Prostate gland (tissue), 2 donors: ENCODE results near the gene RPUSD1. TPM values are rescaled to one million over a fixed set of nuclear protein-coding genes. Genes with fewer than 3 reads are reported as not detected.
"Not testable (repeated sequence)": the region's sequence is repeated elsewhere in the genome, so short reads cannot be mapped to it uniquely, and the experiment has no call there.

Source experiments
- DNase-seq: peaks from one replicate; pipeline ENCODE4 v3.0.0-alpha.2; 2019; ENCODE audit warnings: low spot score
- H3K27ac ChIP-seq, 2 donors: fragments of 200-600 bp; sonication (generic); 2 replicates each; pipeline ENCODE4 v1.5.1; 2017 to 2019
- H3K27me3 ChIP-seq: fragments of 200-600 bp; sonication (generic); replicated peaks from 2 replicates; pipeline ENCODE4 v1.5.1; 2019; ENCODE audit not compliant: insufficient read depth
- H3K36me3 ChIP-seq, 2 donors: fragments of 200-600 bp; sonication (generic); 1 replicate in 1 of 2; 2 replicates in 1 of 2; pipeline versions ENCODE4 v1.5.1 to v1.8.1; 2017 to 2019
- H3K4me1 ChIP-seq: fragments of 200-600 bp; sonication (generic); replicated peaks from 2 replicates; pipeline ENCODE4 v1.5.1; 2019
- H3K4me3 ChIP-seq, 2 donors: fragments of 200-600 bp; sonication (generic); 2 replicates each; pipeline ENCODE4 v1.5.1; 2017 to 2019
- H3K9me3 ChIP-seq: fragments of 200-600 bp; sonication (generic); 2 replicates; pipeline ENCODE4 v1.5.1; 2017
- CTCF ChIP-seq, 4 experiments: fragments of 200-600 bp in 2 of 4; fragments of 450-650 bp in 2 of 4; sonication (generic) in 2 of 4; IDR thresholded peaks; 1 replicate in 3 of 4; 2 replicates in 1 of 4; pipeline ENCODE4 v1.5.1; 2016 to 2019; ENCODE audit warnings: antibody characterized with exemption in 4 of 4, mild to moderate bottlenecking in 2 of 4, moderate library complexity in 2 of 4
- POLR2A ChIP-seq: fragments of 450-650 bp; IDR thresholded peaks from one replicate; pipeline ENCODE4 v1.6.1; 2016; ENCODE audit warnings: antibody characterized with exemption, mild to moderate bottlenecking
- POLR2AphosphoS5 ChIP-seq: sonication (generic); formaldehyde crosslinking; IDR thresholded peaks from one replicate; pipeline ENCODE4 v1.6.1; 2017; ENCODE audit warnings: antibody characterized with exemption
- WGBS: methylation state at CpG from one replicate; pipeline ENCODE4 v1.1.5; 2018; 5-methylcytosine and 5-hydroxymethylcytosine counted together
- intact Hi-C: fragments of 100-400 bp; cut with DNase I; formaldehyde crosslinking; loops from one replicate; pipeline ENCODE4 v1.14.2; 2022
- total RNA-seq, 2 donors: library from RNA; depleted of rRNA; stranded (reverse); fragments of >200 nt; gene quantifications; one replicate each; pipeline ENCODE4 v1.1.0, GENCODE V29; 2016

The RPUSD1 gene
- total RNA-seq, 2 donors from 2014 or later = 22.0 to 32.4 TPM

GRCh38 chr16:760545-761343 lies 27.4 kb downstream of the RPUSD1 start, which contains the start of gene MSLN:
TSS of gene MSLN (plus strand) at chr16:760734. CDS start at chr16:762681, 1,947 bp downstream.
- intact Hi-C loops = no loop called here
- Histone ChIP-seq H3K4me1 (no peaks in the 10 kb centered on the region), H3K36me3 (no peaks in the 10 kb centered on the region), H3K4me3 (no peak within 1 kb of the TSS), H3K9me3 (no peaks in the 10 kb centered on the region), H3K27ac (no peak within 1 kb of the TSS), H3K27me3 (no peaks in the 10 kb centered on the region)
- no peak for TF ChIP-seq POLR2A
- no peak for TF ChIP-seq POLR2AphosphoS5
- no peak for TF ChIP-seq CTCF (IDR thresholded peaks at IDR 0.05)
- no peak for DNase-seq
- 74% methylated on average over 37 of the region's 37 CpGs for WGBS

GRCh38 chr16:760065-760464 lies 28.1 kb downstream of the RPUSD1 start:
- Histone ChIP-seq H3K27ac (no peak overlapping the region), H3K4me1 (no peaks in the 10 kb centered on the region), H3K36me3 (no peaks in the 10 kb centered on the region), H3K9me3 (no peaks in the 10 kb centered on the region), H3K4me3 (no peak overlapping the region), H3K27me3 (no peaks in the 10 kb centered on the region)
- intact Hi-C loops = no loop called here
- 68% methylated on average over 15 of the region's 15 CpGs for WGBS
- TF ChIP-seq POLR2AphosphoS5 = no peak
- no peak for TF ChIP-seq CTCF (IDR thresholded peaks at IDR 0.05)
- no peak for TF ChIP-seq POLR2A
- no peak for DNase-seq

- Histone ChIP-seq H3K4me3 (no peak overlapping the region), H3K27me3 (no peaks in the 10 kb centered on the region), H3K27ac (no peak overlapping the region), H3K4me1 (no peaks in the 10 kb centered on the region), H3K9me3 (no peaks in the 10 kb centered on the region), H3K36me3 (no peaks in the 10 kb centered on the region)
- intact Hi-C loops = no loop called here
- 69% methylated on average over 34 of the region's 34 CpGs for WGBS
- TF ChIP-seq POLR2AphosphoS5 = no peak
- no peak for TF ChIP-seq POLR2A
- DNase-seq = peak; percentile 42
Measured at GRCh38 chr16:759110-759910, 28.9 kb downstream of the RPUSD1 start.

DNA sequence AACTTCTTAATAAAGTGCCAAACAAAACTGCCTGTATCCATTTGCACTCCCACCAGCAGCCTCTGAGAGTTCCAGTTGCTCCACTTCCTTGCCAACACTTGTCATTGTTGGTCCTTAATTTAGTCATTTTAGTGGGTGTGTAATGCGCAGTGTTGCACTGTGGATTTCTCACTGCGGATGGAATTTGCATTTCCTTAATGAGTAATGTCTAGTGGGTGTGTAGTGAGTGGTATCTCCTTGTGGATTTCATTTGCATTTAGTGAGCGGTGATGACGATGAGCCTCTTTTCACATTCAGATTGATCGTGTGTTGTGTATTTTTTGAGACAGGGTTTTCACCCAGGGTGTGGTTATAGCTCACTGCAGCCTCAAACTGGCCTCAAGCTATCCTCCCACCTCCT lies 31.8 kb downstream of the RPUSD1 start:
- Histone ChIP-seq H3K9me3 (no peaks in the 10 kb centered on the region), H3K4me3 (no peak overlapping the region), H3K27ac (no peak overlapping the region), H3K4me1 (no peaks in the 10 kb centered on the region), H3K36me3 (no peaks in the 10 kb centered on the region), H3K27me3 (no peaks in the 10 kb centered on the region)
- TF ChIP-seq POLR2AphosphoS5 = no peak
- no peak for TF ChIP-seq POLR2A
- no peak for TF ChIP-seq CTCF (IDR thresholded peaks at IDR 0.05)
- intact Hi-C loops = no loop called here
- 95% methylated on average over 5 of the region's 5 CpGs for WGBS
- DNase-seq = no peak

DNA sequence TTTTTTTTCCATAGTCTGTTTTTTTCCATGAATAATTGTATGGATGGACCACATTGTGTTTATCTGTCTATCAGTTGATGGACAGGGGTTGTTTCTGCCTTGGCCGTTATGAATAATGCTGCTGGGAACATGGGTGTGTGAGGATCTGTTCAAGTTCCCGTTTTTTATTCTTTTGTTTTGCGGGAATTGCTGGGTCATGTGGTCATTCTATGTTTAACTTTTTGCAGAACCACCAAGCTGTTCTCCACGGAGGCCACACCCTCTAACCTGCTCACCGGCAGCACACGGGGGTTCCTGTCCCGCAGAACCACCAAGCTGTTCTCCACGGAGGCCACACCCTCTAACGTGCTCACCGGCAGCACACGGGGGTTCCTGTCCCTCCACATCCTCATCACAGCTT lies 33.5 kb downstream of the RPUSD1 start:
- 40% methylated on average over 11 of the region's 11 CpGs for WGBS
- Histone ChIP-seq H3K9me3 (no peaks in the 10 kb centered on the region), H3K27me3 (no peaks in the 10 kb centered on the region)

DNA sequence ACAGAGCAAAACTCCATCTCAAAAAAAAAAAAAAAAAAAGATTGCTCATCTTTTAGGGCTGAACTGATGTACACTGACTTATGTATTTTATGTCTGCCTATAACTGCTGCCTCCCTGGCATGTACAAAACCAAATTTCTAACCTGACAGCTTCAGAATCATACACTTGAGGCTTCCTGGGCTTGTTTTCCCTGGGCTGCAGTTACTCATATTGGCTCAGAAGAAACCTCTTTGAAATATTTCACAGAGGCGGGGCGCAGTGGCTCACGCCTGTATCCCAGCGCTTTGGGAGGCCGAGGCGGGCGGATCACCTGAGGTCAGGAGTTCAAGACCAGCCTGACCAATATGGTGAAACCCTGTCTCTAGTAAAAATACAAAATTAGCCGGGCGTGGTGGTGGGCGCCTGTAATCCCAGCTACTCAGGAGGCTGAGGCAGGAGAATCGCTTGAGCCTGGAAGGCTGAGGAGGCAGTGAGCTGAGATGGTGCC lies 34.0 kb downstream of the RPUSD1 start:
- 86% methylated on average over 11 of the region's 11 CpGs for WGBS
- H3K9me3 ChIP-seq, intact Hi-C loops, H3K4me1 ChIP-seq, H3K27ac ChIP-seq, H3K27me3 ChIP-seq, H3K4me3 ChIP-seq, H3K36me3 ChIP-seq, DNase-seq: not testable (repeated sequence)

More for the DNA sequence above, 33.5 kb downstream of the RPUSD1 start:
- no peak overlapping the region for H3K27ac ChIP-seq
- no peak overlapping the region for H3K4me3 ChIP-seq
- DNase-seq = no peak
- H3K4me1 ChIP-seq = no peaks in the 10 kb centered on the region
- no peak for TF ChIP-seq CTCF (IDR thresholded peaks at IDR 0.05)
- no peak for TF ChIP-seq POLR2A
- TF ChIP-seq POLR2AphosphoS5 = no peak
- intact Hi-C loops = no loop called here
- no peaks in the 10 kb centered on the region for H3K36me3 ChIP-seq
